PFSK-1 (cell line): Measurements from ENCODE around the gene RPL32.

Source experiments
- FOXP2 ChIP-seq: optimal IDR thresholded peaks from 2 replicates; pipeline ENCODE3; 2011; ENCODE audit warnings: borderline replicate concordance, control low read depth, inconsistent platforms; ENCODE audit not compliant: insufficient read depth; ENCODE audit errors: extremely low read length, extremely low read depth
- POLR2AphosphoS5 ChIP-seq: IDR thresholded peaks from 2 replicates; pipeline ENCODE4 v1.6.1; 2012; ENCODE audit warnings: low read depth, mild to moderate bottlenecking, control low read depth, low read length, moderate library complexity
- REST ChIP-seq, 2 experiments: IDR thresholded peaks; 2 replicates each; pipeline versions ENCODE4 v1.6.1 to v1.8.0; 2011 to 2012; ENCODE audit warnings: low read depth in 2 of 2, low read length in 2 of 2, control low read depth in 1 of 2, inconsistent platforms in 1 of 2, mild to moderate bottlenecking in 1 of 2, moderate library complexity in 1 of 2; ENCODE audit not compliant: insufficient read depth in 1 of 2
- SIN3A ChIP-seq: IDR thresholded peaks from 2 replicates; pipeline ENCODE4 v1.6.1; 2012; ENCODE audit warnings: mild to moderate bottlenecking, low read length, moderate library complexity, borderline replicate concordance; ENCODE audit not compliant: insufficient read depth
- TAF1 ChIP-seq: IDR thresholded peaks from 2 replicates; pipeline ENCODE4 v1.6.1; 2012; ENCODE audit warnings: low read length, control low read depth, borderline replicate concordance; ENCODE audit not compliant: insufficient read depth

Gene RPL32

GRCh38 chr3:12817343-12817710, 24.0 kb downstream of the RPL32 start:
- TF ChIP-seq REST (IDR thresholded peaks at IDR 0.05; ENCODE audit: insufficient read depth in 1 of 2, low read depth in 2 of 2, low read length in 2 of 2), result no peak
- no peak for TF ChIP-seq FOXP2
- TF ChIP-seq SIN3A, result no peak
- TF ChIP-seq POLR2AphosphoS5, result no peak
- TF ChIP-seq TAF1, result no peak

GRCh38 chr3:12816521-12817342, 24.6 kb downstream of the RPL32 start:
- TF ChIP-seq FOXP2 (no peak), SIN3A (no peak), TAF1 (no peak), POLR2AphosphoS5 (no peak), REST (IDR thresholded peaks at IDR 0.05; ENCODE audit: insufficient read depth in 1 of 2, low read depth in 2 of 2, low read length in 2 of 2) (no peak)

- TF ChIP-seq POLR2AphosphoS5, result no peak
- TF ChIP-seq TAF1, result no peak
- no peak for TF ChIP-seq FOXP2
- no peak for TF ChIP-seq REST (IDR thresholded peaks at IDR 0.05; ENCODE audit: insufficient read depth in 1 of 2, low read depth in 2 of 2, low read length in 2 of 2)
- no peak for TF ChIP-seq SIN3A
Measured at GRCh38 chr3:12815719-12816118, 25.6 kb downstream of the RPL32 start.

GRCh38 chr3:12815078-12815477, 26.3 kb downstream of the RPL32 start:
- TF ChIP-seq REST (IDR thresholded peaks at IDR 0.05; ENCODE audit: insufficient read depth in 1 of 2, low read depth in 2 of 2, low read length in 2 of 2) (no peak), POLR2AphosphoS5 (no peak), SIN3A (no peak), TAF1 (no peak), FOXP2 (no peak)
